Fibroblast of the aortic adventitia (primary cell): Measurements from ENCODE around the gene APEX1. TPM values are rescaled to one million over a fixed set of nuclear protein-coding genes. Genes with fewer than 3 reads are reported as not detected.

Experiments
- DNase-seq: peaks from one replicate; pipeline ENCODE4 v3.0.0-alpha.2; 2010; ENCODE audit warnings: low read depth
- H3K4me3 ChIP-seq: 2 replicates; pipeline ENCODE4 v1.5.1; 2011; ENCODE audit warnings: low read depth, mild to moderate bottlenecking, control low read depth, low read length, moderate library complexity
- CTCF ChIP-seq: IDR thresholded peaks from 2 replicates; pipeline ENCODE4 v1.5.1; 2011; ENCODE audit warnings: mild to moderate bottlenecking, low read length, control low read depth, inconsistent platforms; ENCODE audit not compliant: insufficient read depth
- total RNA-seq: library from RNA; depleted of rRNA; stranded (reverse); fragments of >200 nt; gene quantifications from 2 replicates; pipeline ENCODE4 v1.2.3, GENCODE V29; 2012; ENCODE audit warnings: low replicate concordance

Gene APEX1
- total RNA-seq, 1 donor: 58.8 TPM

GRCh38 chr14:20476776-20477175 is 21.8 kb downstream of the APEX1 start:
- no peak overlapping the region for H3K4me3 ChIP-seq
- no peak for DNase-seq
- TF ChIP-seq CTCF: no peak

- DNase-seq: peak; percentile 92
Measured at GRCh38 chr14:20477211-20477876, 22.3 kb downstream of the APEX1 start.

GRCh38 chr14:20478894-20479293 is 23.9 kb downstream of the APEX1 start:
- no peak overlapping the region for H3K4me3 ChIP-seq
- no peak for TF ChIP-seq CTCF
- no peak for DNase-seq

More at GRCh38 chr14:20477211-20477876, 22.3 kb downstream of the APEX1 start:
- no peak for TF ChIP-seq CTCF
- H3K4me3 ChIP-seq: no peak overlapping the region

- no peak for DNase-seq
- no peak for TF ChIP-seq CTCF
- no peak overlapping the region for H3K4me3 ChIP-seq
Measured at GRCh38 chr14:20482382-20482781, 27.4 kb downstream of the APEX1 start.

GRCh38 chr14:20485900-20486299 is 30.9 kb downstream of the APEX1 start:
- no peak for DNase-seq
- TF ChIP-seq CTCF: no peak
- H3K4me3 ChIP-seq: no peak overlapping the region

GRCh38 chr14:20486684-20487395 is 31.8 kb downstream of the APEX1 start:
- H3K4me3 ChIP-seq: no peak overlapping the region
- no peak for TF ChIP-seq CTCF
- no peak for DNase-seq
